Superior temporal gyrus (tissue), 1 donor: ENCODE results near the gene POLD3.
"Not testable (repeated sequence)": the region's sequence is repeated elsewhere in the genome, so short reads cannot be mapped to it uniquely, and the experiment has no call there.

Experiments
- DNase-seq: peaks from one replicate; pipeline ENCODE4 v3.0.0-alpha.2; 2016; ENCODE audit errors: extremely low spot score

The POLD3 gene

DNA sequence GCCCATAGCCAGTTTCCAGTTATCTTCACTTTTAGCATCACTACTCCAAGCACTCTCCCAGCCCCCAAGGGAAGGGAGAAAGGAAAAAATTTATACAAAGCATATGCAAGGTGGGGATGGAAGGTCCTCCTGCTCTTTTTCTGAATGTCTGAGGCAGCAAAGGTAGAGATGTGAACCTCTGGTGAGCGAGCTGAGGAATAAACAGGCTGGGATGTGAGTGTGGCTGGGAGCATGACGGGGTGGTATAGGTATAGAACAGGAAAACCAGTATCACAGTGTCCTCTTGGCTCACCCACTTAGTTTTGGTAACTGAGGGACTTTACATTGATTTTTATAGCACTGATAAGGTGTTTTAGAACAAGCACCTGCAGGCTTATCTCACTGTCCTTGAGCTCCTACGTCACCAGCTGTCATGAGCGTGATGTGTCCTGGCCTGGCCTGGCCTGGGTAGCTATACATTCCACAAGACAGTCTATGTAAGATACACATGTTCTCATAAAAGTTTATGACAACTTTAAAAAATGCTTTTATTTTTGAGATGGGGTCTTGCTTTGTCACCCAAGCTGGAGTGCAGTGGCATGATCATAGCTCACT is 10.3 kb upstream of the POLD3 start:
- no peak for DNase-seq

DNA sequence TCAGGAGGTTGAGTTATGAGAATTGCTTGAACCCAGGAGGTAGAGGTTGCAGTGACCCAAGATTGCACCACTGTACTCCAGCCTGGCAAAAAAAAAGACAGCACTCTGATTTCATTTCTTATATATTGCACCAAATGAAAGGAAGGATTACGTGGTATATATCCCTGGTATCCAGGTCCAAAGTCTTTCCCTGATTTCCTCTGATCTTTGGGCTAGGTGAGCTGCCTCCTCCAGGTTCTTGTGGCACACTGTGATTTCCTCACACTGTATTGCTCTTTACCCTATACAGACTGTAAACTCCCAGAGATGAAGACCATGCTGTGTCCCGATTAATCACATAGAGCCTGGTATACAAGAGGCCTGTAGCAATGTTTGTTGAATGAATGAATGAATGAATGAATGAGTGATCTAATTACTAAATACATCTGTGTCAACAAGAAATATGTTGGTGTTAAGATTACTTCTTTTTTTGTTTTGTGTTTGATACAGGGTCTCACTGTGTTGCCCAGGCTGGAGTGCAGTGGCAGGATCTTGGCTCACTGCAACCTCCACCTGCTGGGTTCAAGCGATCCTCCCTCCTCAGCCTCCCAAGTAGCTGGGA is 9.3 kb upstream of the POLD3 start:
- DNase-seq: no peak

DNA sequence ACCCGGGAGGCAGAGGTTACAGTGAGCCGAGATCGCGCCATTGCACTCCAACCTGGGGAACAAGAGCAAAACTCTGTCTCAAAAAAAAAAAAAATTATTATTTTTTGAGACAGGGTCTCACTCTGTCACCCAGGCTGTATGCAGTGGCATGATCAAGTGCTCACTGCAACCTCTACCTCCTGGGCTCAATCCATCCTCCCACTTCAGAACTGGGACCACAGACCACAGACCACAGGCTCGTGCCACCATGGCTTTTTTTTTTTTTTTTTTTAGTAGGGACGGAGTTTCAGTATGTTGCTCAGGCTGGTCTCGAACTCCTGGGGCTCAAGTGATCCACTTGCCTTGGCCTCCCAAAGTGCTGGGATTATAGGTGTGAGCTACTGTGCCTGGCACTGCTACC is 1.9 kb upstream of the POLD3 start:
- DNase-seq: not testable (repeated sequence)

- no peak for DNase-seq
These were observed 330 bp upstream of the POLD3 start for GRCh38 chr11:74592063-74592440.

DNA sequence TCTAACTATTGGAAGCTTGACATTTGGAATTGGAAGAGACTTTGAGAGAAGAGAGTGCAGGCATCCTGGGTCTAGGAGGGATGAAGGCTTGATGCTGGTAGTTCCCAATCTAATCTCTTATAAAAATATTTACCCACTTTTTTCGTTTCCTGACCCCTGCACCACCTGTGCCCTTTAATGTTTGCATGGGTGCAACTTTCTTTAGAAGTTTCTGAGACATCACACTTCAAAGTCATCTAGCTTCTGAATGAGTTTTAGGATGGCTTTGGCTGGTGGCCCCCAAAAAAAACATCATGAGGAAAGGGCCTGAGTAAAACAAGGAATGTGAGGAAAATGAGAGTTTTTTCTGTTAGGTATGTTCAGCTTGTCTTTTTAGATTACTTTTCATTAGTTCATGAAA is 1.1 kb downstream of the POLD3 start:
- DNase-seq: no peak

DNA sequence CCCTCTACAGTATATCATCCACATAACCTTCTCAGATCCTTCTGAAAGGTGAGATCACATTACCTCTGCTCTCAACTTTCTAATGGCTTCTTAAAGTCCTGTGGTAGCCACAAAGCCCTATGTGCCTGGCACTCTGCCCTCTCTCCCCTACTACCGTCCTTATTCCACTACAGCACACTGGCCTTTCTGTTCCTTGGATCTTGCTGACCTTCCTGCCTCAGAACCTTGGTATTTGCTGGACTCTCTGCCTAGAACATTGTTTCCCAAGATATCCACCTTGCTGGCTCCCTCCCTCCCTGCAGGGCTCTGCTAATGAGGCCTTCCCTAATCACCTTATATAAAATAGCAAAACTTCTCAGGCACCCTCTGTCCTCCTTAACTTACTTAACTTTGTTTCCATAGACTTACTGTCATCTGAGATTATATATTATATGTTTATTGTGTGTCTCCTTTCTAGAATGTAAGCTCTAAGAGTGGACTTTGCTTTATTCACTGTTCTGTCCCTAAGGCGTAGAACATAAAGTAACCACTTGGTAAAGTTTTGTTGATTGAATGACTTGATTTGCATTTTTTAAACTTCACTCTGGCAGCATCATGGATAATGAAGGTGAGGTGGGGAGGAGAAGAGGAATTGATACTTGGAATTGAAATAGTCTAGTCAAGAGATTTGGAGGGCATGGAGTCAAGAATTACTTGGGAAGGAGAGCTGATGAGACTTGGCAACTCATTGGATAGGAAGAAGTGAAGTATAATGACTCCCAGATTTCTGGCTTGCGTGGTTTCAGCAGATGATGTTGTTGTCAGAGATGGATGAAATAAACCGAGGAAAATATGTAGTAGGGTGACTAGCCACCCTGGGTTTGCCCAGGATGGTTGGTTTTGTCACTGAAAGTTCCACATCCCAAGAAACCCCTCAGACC is 10.5 kb downstream of the POLD3 start:
- DNase-seq: no peak

DNA sequence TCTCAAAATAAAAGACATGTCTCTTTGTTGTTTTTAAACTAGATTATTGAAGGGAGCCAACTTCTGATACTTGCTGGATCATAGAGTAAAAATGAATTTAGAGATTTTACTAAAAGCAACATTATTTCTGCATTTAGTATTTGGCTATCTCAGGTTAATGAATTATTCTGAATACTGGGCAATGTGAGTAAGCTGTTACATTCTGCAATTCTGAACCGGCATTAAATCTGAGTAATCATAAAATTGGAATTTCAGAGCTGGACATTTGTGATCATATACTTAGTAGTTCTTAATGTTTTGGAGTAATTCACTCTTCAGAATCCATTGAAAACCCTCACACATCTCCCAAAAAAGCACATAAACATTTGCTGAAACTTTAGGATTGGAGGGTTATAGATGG is 11.5 kb downstream of the POLD3 start:
- DNase-seq: no peak

DNA sequence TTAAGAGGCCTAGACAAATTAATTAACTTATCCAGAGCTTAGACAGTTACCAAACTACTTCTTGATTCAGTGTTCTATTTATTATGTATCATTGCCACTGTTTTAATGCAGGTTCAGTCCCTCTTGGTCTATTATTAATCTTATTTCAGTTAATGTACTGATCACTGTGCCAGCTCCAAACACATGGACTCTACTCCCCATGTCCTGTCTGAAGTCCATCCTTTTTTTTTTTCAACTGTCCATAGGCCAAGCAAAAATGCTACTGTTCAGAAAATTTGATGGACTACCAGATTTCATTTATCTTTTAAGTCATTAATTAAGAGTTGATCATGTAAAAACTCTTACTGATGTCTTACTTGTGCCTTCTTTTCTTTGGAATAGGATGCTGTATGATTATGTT is 11.9 kb downstream of the POLD3 start:
- no peak for DNase-seq

DNA sequence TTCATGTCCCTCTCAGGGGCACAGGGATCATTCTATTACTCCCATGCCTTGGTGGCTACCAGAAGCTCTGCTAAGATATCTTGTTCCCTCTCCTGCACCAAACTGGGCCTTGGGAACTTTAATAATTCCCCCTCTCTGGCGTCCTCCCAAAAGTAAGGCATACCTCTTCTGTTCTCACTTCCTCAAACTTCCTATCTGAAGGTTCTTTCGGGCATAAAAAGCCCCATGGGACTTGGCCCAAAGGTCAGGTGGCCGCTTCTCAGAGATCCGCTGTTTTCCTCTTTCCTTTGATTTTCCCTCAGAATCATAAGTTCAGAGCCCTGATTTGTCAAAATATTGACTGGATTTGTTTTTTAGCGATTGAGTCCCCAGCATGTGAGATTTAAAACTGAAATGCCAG is 13.0 kb downstream of the POLD3 start:
- DNase-seq: no peak

- DNase-seq: no peak
These were observed 16.0 kb downstream of the POLD3 start for GRCh38 chr11:74608431-74608830.

- peak; percentile 50 for DNase-seq
These were observed 19.0 kb downstream of the POLD3 start for GRCh38 chr11:74611369-74611861.

GRCh38 chr11:74612877-74613276 is 20.5 kb downstream of the POLD3 start:
- DNase-seq: no peak

- DNase-seq: no peak
These were observed 22.9 kb downstream of the POLD3 start for GRCh38 chr11:74615311-74615710.

- DNase-seq: no peak
These were observed 23.6 kb downstream of the POLD3 start for GRCh38 chr11:74615988-74616387.

DNA sequence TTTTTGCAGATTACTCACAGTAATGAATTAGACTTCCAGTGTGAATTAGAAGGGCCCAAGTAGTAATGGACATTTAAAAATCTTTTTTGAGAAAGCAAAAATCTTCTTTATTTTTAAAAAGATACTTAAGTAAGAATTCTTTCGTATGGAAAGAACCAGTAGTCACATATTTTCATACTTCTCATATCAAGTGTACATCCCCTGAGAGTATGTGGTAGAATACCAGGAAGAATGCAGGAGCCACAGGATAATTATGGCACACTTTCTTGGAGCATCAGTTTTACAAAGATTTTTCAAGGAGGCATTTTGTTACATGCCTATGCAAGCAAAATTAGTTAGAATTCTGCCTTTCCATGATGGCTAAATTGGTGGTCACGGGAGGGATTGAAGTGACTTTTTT is 28.1 kb downstream of the POLD3 start:
- no peak for DNase-seq

DNA sequence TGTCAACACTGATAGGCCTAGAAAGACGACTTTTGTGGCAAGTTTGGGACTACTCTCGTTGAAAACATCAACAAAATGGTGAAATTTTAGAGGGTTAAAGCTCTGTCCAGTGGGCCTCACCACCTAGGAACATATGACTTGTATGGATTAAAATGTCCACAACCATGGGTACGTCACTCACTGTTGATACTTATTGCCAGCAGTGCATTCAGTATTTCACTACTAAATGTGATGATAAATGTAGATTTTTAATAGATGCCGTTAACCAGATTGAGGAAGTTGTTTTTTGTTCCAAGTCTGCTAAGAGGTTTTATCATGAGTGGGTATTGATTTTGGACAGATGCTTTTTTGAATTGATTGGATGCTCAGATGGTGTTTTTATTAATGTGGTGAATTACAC is 33.7 kb downstream of the POLD3 start:
- DNase-seq: no peak

- DNase-seq: no peak
These were observed 34.2 kb downstream of the POLD3 start for GRCh38 chr11:74626604-74627003.

- DNase-seq: no peak
These were observed 35.0 kb downstream of the POLD3 start for GRCh38 chr11:74627381-74627780.

- no peak for DNase-seq
These were observed 37.7 kb downstream of the POLD3 start for GRCh38 chr11:74630043-74630442.

- DNase-seq: no peak
These were observed 41.3 kb downstream of the POLD3 start for GRCh38 chr11:74633406-74634393.

DNA sequence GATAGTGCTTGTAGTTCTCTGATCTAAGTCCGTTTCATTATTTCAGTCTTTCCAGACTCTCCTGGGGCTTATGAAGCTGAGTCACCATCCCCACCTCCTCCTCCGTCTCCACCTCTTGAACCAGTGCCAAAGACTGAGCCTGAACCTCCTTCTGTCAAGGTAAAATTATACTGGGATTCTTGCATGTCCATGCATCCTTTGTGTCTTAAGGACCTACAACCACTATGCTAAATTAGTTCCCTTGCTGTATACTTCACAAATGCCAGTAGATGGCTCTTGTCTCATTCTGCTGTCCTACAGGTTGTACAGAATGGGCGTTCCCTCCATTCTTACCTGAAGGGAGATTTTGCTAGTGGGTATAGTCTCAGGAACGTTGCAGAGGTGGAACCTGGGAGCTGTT is 42.2 kb downstream of the POLD3 start:
- no peak for DNase-seq
